LHCN-M2 (cell line): ENCODE measurements around the gene SYT9. TPM values are rescaled to one million over a fixed set of nuclear protein-coding genes. Genes with fewer than 3 reads are reported as not detected.
"Not testable (repeated sequence)": the region's sequence is repeated elsewhere in the genome, so short reads cannot be mapped to it uniquely, and the experiment has no call there.

Source experiments
- DNase-seq: peaks from one replicate; pipeline ENCODE4 v3.0.0-alpha.2; 2012; ENCODE audit warnings: low read depth
- total RNA-seq: library from RNA; depleted of rRNA; stranded (reverse); fragments of >200 nt; gene quantifications from 2 replicates; pipeline ENCODE4 v1.2.3, GENCODE V29; 2014; rRNA removed

The SYT9 gene
- total RNA-seq, 1 experiment from 2014 or later, result not detected

- no peak for DNase-seq
These were observed 254.5 kb downstream of the SYT9 start for GRCh38 chr11:7506243-7506642.

- DNase-seq, result no peak
These were observed 256.4 kb downstream of the SYT9 start for GRCh38 chr11:7508087-7508486.

- DNase-seq, result no peak
These were observed 258.3 kb downstream of the SYT9 start for GRCh38 chr11:7509966-7510365.

- DNase-seq, result peak; percentile 50
These were observed 259.7 kb downstream of the SYT9 start for GRCh38 chr11:7511401-7511800.

- peak; percentile 7 for DNase-seq
These were observed 261.0 kb downstream of the SYT9 start for GRCh38 chr11:7512525-7513233.

- DNase-seq, result peak; percentile 50
These were observed 261.8 kb downstream of the SYT9 start, which contains the start of gene PPFIBP2 for GRCh38 chr11:7513234-7514098. Gene PPFIBP2 (plus strand): TSS chr11:7513999. CDS start chr11:7549476, 35,477 bp downstream.

GRCh38 chr11:7514099-7514591 lies 262.4 kb downstream of the SYT9 start:
- no peak for DNase-seq

GRCh38 chr11:7515447-7515886 lies 263.8 kb downstream of the SYT9 start:
- DNase-seq, result no peak

- no peak for DNase-seq
These were observed 264.8 kb downstream of the SYT9 start for GRCh38 chr11:7516475-7516874.

- not testable (repeated sequence) for DNase-seq
These were observed 266.0 kb downstream of the SYT9 start for GRCh38 chr11:7517743-7518142.

Other genes with a start within 250 kb of the SYT9 start
- 1.1 and 1.5 TPM in 2 replicates for gene ZNF214, start 231.6 kb upstream of the SYT9 start, total RNA-seq
- not detected in 2 replicates for gene NLRP14, start 231.4 kb upstream of the SYT9 start, total RNA-seq
- not detected in 2 replicates for gene RBMXL2, start 162.9 kb upstream of the SYT9 start, total RNA-seq
- not detected in 2 replicates for gene OLFML1, start 233.6 kb downstream of the SYT9 start, total RNA-seq